A549 (cell line): ENCODE data around the gene CSDE1. TPM values are rescaled to one million over a fixed set of nuclear protein-coding genes. Genes with fewer than 3 reads are reported as not detected.

Experiments used
- ATAC-seq, 2 experiments: fragments of 200-7000 bp in 1 of 2; fragments of >200 bp in 1 of 2; cut with Nextera tagmentation in 1 of 2; cut with Tn5 transposase in 1 of 2; 3 replicates each; pipeline versions ENCODE4 v1.8.0 to v1.9.1; 2018 to 2020; ENCODE audit warnings: mild to moderate bottlenecking in 1 of 2, moderate library complexity in 1 of 2
- CTCF ChIA-PET: fragments of 300-600 bp; sonication (Branson Sonifier 250); formaldehyde crosslinking; extraction: SDS; loops from one replicate; lab custom pipeline; 2021; ENCODE audit warnings: antibody characterized with exemption, inconsistent platforms; lab: Yijun Ruan, JAX
- POLR2A ChIA-PET: fragments of 350-600 bp; formaldehyde crosslinking; extraction: SDS; loops from one replicate; lab custom pipeline; 2021; ENCODE audit warnings: antibody characterized with exemption, inconsistent platforms; lab: Yijun Ruan, JAX
- DNase-seq, 2 experiments: peaks; one replicate each; pipeline versions ENCODE4 v3.0.0 to v3.0.0-alpha.2; 2011 to 2016; ENCODE audit warnings: low read depth in 1 of 2, low spot score in 1 of 2
- FAIRE-seq: peaks from 2 replicates; lab custom pipeline; 2011; peaks lifted over from hg19 to GRCh38; lab: Jason Lieb, UNC
- H3K27ac ChIP-seq, 2 experiments: fragments of >200 bp; sonication (Bioruptor Twin); formaldehyde crosslinking; 3 replicates each; pipeline ENCODE4 v1.5.1; 2016 to 2017
- H3K4me1 ChIP-seq: fragments of >200 bp; sonication (Bioruptor Twin); formaldehyde crosslinking; 3 replicates; pipeline ENCODE4 v1.6.1; 2016
- H3K4me2 ChIP-seq: fragments of >200 bp; sonication (Bioruptor Twin); formaldehyde crosslinking; 3 replicates; pipeline ENCODE4 v1.6.1; 2016
- H3K4me3 ChIP-seq: fragments of >200 bp; sonication (Bioruptor Twin); formaldehyde crosslinking; 3 replicates; pipeline ENCODE4 v1.5.1; 2016
- H3K9me3 ChIP-seq: fragments of >200 bp; sonication (Bioruptor Twin); formaldehyde crosslinking; 3 replicates; pipeline ENCODE4 v1.6.1; 2016
- BCL3 ChIP-seq: fragments of >200 bp; sonication (Bioruptor Twin); formaldehyde crosslinking; IDR thresholded peaks from 3 replicates; pipeline ENCODE4 v1.6.1; 2016
- CBX2 ChIP-seq: fragments of 200-600 bp; sonication (generic); IDR thresholded peaks from 2 replicates; pipeline ENCODE4 v1.6.1; 2016; ENCODE audit warnings: low read depth, mild to moderate bottlenecking, borderline replicate concordance
- CBX8 ChIP-seq: fragments of 200-600 bp; sonication (generic); IDR thresholded peaks from 2 replicates; pipeline ENCODE4 v1.6.1; 2016
- CEBPB ChIP-seq, 2 experiments: fragments of >200 bp in 1 of 2; sonication (Bioruptor Twin) in 1 of 2; formaldehyde crosslinking in 1 of 2; IDR thresholded peaks; 2 replicates each; pipeline ENCODE4 v1.6.1; 2012 to 2016
- ESRRA ChIP-seq: fragments of 150-350 bp; IDR thresholded peaks from 2 replicates; pipeline ENCODE4 v1.6.1; 2014; ENCODE audit warnings: mild to moderate bottlenecking, low read length, borderline replicate concordance
- FOSB ChIP-seq: fragments of 250-450 bp; sonication (Bioruptor Pico); IDR thresholded peaks from 2 replicates; pipeline ENCODE4 v1.5.0; 2020; ENCODE audit warnings: mild to moderate bottlenecking, moderate library complexity
- FOSL2 ChIP-seq, 2 experiments: fragments of 450-650 bp in 1 of 2; fragments of >200 bp in 1 of 2; sonication (Bioruptor Twin) in 1 of 2; formaldehyde crosslinking; IDR thresholded peaks; 2 replicates each; pipeline versions ENCODE4 v1.5.0 to v1.6.1; 2016 to 2020; ENCODE audit warnings: mild to moderate bottlenecking in 1 of 2, moderate library complexity in 1 of 2
- FOXS1 ChIP-seq: fragments of 250-450 bp; sonication (Bioruptor Pico); IDR thresholded peaks from 2 replicates; pipeline ENCODE4 v1.5.0; 2020; ENCODE audit warnings: mild to moderate bottlenecking, moderate library complexity
- HDAC2 ChIP-seq: fragments of 200-600 bp; sonication (generic); IDR thresholded peaks from 2 replicates; pipeline ENCODE4 v1.6.1; 2016
- HEYL ChIP-seq: fragments of 250-450 bp; sonication (Bioruptor Pico); IDR thresholded peaks from 2 replicates; pipeline ENCODE4 v1.8.0; 2021; ENCODE audit warnings: mild to moderate bottlenecking, moderate library complexity
- HOXB13 ChIP-seq: fragments of 250-450 bp; sonication (Bioruptor Pico); IDR thresholded peaks from 2 replicates; pipeline ENCODE4 v1.5.0; 2020; ENCODE audit warnings: low read depth, mild to moderate bottlenecking, moderate library complexity
- HOXB5 ChIP-seq: fragments of 250-450 bp; sonication (Bioruptor Pico); IDR thresholded peaks from 2 replicates; pipeline ENCODE4 v1.5.0; 2020; ENCODE audit warnings: mild to moderate bottlenecking, moderate library complexity
- JUN ChIP-seq, 2 experiments: fragments of >200 bp; sonication (Bioruptor Twin); formaldehyde crosslinking; IDR thresholded peaks; 2 replicates in 1 of 2; 3 replicates in 1 of 2; pipeline ENCODE4 v1.6.1; 2016 to 2017
- JUNB ChIP-seq: fragments of >200 bp; sonication (Bioruptor Twin); formaldehyde crosslinking; IDR thresholded peaks from 2 replicates; pipeline ENCODE4 v1.6.1; 2016
- KDM1A ChIP-seq: fragments of 200-600 bp; sonication (generic); IDR thresholded peaks from 2 replicates; pipeline ENCODE4 v1.6.1; 2016; ENCODE audit warnings: low read depth, mild to moderate bottlenecking
- MAX ChIP-seq: IDR thresholded peaks from 2 replicates; pipeline ENCODE4 v1.6.1; 2012
- MYC ChIP-seq: IDR thresholded peaks from 2 replicates; pipeline ENCODE4 v1.6.1; 2012; ENCODE audit warnings: mild to moderate bottlenecking, inconsistent platforms, low read length, improper control_type of control experiment, borderline replicate concordance
- NPAS2 ChIP-seq: fragments of 250-450 bp; sonication (Bioruptor Pico); IDR thresholded peaks from 2 replicates; pipeline ENCODE4 v1.8.0; 2022; ENCODE audit warnings: mild to moderate bottlenecking, moderate library complexity, borderline replicate concordance
- PHF8 ChIP-seq: fragments of 200-600 bp; sonication (generic); IDR thresholded peaks from 2 replicates; pipeline ENCODE4 v1.6.1; 2016; ENCODE audit warnings: low read depth, mild to moderate bottlenecking, antibody characterized with exemption, moderate library complexity, borderline replicate concordance
- POLR2AphosphoS2 ChIP-seq: conservative IDR thresholded peaks from 2 replicates; pipeline ENCODE4 v1.6.1; 2012; ENCODE audit warnings: low read length, improper control_type of control experiment, inconsistent platforms
- RAD21 ChIP-seq, 2 experiments: fragments of >200 bp in 1 of 2; sonication (Bioruptor Twin) in 1 of 2; formaldehyde crosslinking in 1 of 2; IDR thresholded peaks in 1 of 2; conservative IDR thresholded peaks in 1 of 2; 2 replicates in 1 of 2; 3 replicates in 1 of 2; pipeline ENCODE4 v1.6.1; 2012 to 2018; ENCODE audit warnings: inconsistent platforms in 1 of 2
- RARB ChIP-seq: fragments of 250-450 bp; sonication (Bioruptor Pico); IDR thresholded peaks from 2 replicates; pipeline ENCODE4 v1.8.0; 2021; ENCODE audit warnings: mild to moderate bottlenecking, moderate library complexity
- RCOR1 ChIP-seq: fragments of 150-350 bp; IDR thresholded peaks from 2 replicates; pipeline ENCODE4 v1.6.1; 2014; ENCODE audit warnings: antibody characterized with exemption, low read length, low read depth
- SMC3 ChIP-seq: fragments of >200 bp; sonication (Bioruptor Twin); formaldehyde crosslinking; IDR thresholded peaks from 3 replicates; pipeline ENCODE4 v1.6.1; 2018; ENCODE audit warnings: inconsistent platforms
- SREBF2 ChIP-seq: fragments of 450-650 bp; IDR thresholded peaks from 2 replicates; pipeline ENCODE4 v1.6.1; 2014; ENCODE audit warnings: mild to moderate bottlenecking, moderate library complexity
- ZFP36 ChIP-seq: fragments of 450-650 bp; IDR thresholded peaks from 2 replicates; pipeline ENCODE4 v1.6.1; 2014; ENCODE audit warnings: borderline replicate concordance; ENCODE audit not compliant: partially characterized antibody
- ZSCAN20 ChIP-seq: fragments of 250-450 bp; sonication (Bioruptor Pico); IDR thresholded peaks from 2 replicates; pipeline ENCODE4 v1.8.0; 2022; ENCODE audit warnings: mild to moderate bottlenecking, moderate library complexity
- WGBS: methylation state at CpG from one replicate; pipeline ENCODE4 v1.1.6; 2017; ENCODE audit errors: missing lambda C conversion rate; 5-methylcytosine and 5-hydroxymethylcytosine counted together
- polyA plus RNA-seq, 4 experiments: library from polyadenylated mRNA; depleted of rRNA in 3 of 4; stranded (reverse); fragments of >200 nt; fragmentation: RNase III in 1 of 4; extraction: RNeasy Plus Mini Kit Qiagen cat#74134 plus additional on column Dnase treatment in 1 of 4; gene quantifications; 2 replicates in 3 of 4; 3 replicates in 1 of 4; pipeline ENCODE4 v1.2.3, GENCODE V29; 2011 to 2017
- TF ChIP-seq, protein P1 (sequence below): fragments of 150-350 bp; IDR thresholded peaks from 2 replicates; pipeline ENCODE4 v1.6.1; 2014; ENCODE audit warnings: low read depth, mild to moderate bottlenecking, low read length
- TF ChIP-seq, protein P2 (sequence below): IDR thresholded peaks from 2 replicates; pipeline ENCODE4 v1.6.1; 2012; ENCODE audit warnings: low read depth, borderline replicate concordance
- TF ChIP-seq, protein P3 (sequence below): fragments of 250-450 bp; sonication (Bioruptor Pico); IDR thresholded peaks from 2 replicates; pipeline ENCODE4 v1.5.0; 2021; ENCODE audit warnings: mild to moderate bottlenecking, moderate library complexity, borderline replicate concordance
- TF ChIP-seq, protein P4 (sequence below): fragments of 250-450 bp; sonication (Bioruptor Pico); IDR thresholded peaks from 2 replicates; pipeline ENCODE4 v1.5.0; 2020; ENCODE audit warnings: low read depth, mild to moderate bottlenecking, moderate library complexity

The CSDE1 gene
- polyA plus RNA-seq, 2 of the 4 experiments (the other 2 are of a cell fraction) = 199 to 236 TPM

DNA sequence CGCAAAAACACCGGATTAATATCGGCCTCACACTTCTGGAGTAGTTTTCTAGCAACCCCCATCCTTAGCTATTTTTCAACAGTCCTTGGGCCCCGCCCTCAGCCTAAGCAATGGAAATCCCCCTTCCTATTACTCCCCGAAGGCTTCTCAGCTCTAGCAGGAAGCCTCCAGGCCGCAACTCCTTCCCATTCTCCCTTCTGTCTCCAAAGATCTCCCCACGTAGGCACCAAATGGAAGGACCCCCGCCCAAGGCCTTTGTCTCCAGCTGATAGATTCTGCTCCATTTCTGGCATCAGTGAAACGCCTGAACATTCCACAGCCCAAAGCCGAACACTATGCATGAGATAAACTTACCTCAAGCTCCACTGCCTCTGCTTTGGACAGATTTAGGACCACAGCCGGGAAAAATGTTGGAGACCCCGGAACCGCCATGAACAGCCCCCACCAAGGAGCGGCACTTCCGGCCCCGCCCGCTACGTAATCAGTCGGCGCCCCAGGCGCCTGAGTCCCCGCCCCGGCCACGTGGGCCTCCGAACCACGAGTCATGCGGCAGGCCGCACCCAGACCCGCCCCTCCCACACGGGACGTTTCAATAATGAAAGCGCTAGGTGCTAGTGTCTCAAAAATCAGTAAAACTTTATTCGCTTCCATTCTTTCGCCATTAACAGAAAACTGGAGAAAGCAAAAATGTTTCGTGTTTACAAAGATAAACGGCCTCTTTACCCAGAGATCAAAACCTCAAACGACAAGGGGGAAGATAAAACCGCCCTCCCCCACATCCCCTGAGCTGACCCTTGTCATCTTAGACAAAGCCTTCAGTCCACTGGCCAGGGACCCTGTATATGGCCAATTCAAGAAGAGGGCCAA is 41.2 kb downstream of the CSDE1 start, which contains the start of gene NRAS (continued):
- TF ChIP-seq CBX8 = no peak
- no peak for TF ChIP-seq SMC3
- TF ChIP-seq FOSB (CRISPR knock-in tag) = no peak; the same call in 1 of the 2 replicates
- no peak for TF ChIP-seq ZSCAN20 (CRISPR knock-in tag)
- TF ChIP-seq, protein P1, sequence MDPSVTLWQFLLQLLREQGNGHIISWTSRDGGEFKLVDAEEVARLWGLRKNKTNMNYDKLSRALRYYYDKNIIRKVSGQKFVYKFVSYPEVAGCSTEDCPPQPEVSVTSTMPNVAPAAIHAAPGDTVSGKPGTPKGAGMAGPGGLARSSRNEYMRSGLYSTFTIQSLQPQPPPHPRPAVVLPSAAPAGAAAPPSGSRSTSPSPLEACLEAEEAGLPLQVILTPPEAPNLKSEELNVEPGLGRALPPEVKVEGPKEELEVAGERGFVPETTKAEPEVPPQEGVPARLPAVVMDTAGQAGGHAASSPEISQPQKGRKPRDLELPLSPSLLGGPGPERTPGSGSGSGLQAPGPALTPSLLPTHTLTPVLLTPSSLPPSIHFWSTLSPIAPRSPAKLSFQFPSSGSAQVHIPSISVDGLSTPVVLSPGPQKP = peak; percentile 44; the same call in 1 of the 2 replicates
- TF ChIP-seq FOXS1 (CRISPR knock-in tag) = no peak
- TF ChIP-seq ZFP36 = no peak
- TF ChIP-seq HDAC2 = no peak
- peak; percentile 59 to 78; a peak in 4 of 5 replicates for TF ChIP-seq JUN (IDR thresholded peaks at IDR 0.05)
- TF ChIP-seq MYC = peak; percentile 96
- no peak for TF ChIP-seq RARB (CRISPR knock-in tag)
- no peak for TF ChIP-seq ESRRA
- no peak for TF ChIP-seq JUNB
- TF ChIP-seq, protein P2, sequence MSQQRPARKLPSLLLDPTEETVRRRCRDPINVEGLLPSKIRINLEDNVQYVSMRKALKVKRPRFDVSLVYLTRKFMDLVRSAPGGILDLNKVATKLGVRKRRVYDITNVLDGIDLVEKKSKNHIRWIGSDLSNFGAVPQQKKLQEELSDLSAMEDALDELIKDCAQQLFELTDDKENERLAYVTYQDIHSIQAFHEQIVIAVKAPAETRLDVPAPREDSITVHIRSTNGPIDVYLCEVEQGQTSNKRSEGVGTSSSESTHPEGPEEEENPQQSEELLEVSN = 0 out of 2 replicates have a peak, but pooled peaks have one; percentile 16
- TF ChIP-seq RCOR1 = no peak
- TF ChIP-seq HEYL (CRISPR knock-in tag) = no peak
- no peak for TF ChIP-seq CEBPB (IDR thresholded peaks at IDR 0.05)
- TF ChIP-seq NPAS2 (CRISPR knock-in tag) = no peak
- TF ChIP-seq MAX = peak; percentile 97
- TF ChIP-seq, protein P3, sequence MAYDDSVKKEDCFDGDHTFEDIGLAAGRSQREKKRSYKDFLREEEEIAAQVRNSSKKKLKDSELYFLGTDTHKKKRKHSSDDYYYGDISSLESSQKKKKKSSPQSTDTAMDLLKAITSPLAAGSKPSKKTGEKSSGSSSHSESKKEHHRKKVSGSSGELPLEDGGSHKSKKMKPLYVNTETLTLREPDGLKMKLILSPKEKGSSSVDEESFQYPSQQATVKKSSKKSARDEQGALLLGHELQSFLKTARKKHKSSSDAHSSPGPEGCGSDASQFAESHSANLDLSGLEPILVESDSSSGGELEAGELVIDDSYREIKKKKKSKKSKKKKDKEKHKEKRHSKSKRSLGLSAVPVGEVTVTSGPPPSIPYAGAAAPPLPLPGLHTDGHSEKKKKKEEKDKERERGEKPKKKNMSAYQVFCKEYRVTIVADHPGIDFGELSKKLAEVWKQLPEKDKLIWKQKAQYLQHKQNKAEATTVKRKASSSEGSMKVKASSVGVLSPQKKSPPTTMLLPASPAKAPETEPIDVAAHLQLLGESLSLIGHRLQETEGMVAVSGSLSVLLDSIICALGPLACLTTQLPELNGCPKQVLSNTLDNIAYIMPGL (CRISPR knock-in tag) = no peak
- TF ChIP-seq SREBF2 = no peak
- no peak for TF ChIP-seq FOSL2 (IDR thresholded peaks at IDR 0.05)
- no peak for TF ChIP-seq FOSL2 (CRISPR knock-in tag; IDR thresholded peaks at IDR 0.05)
- TF ChIP-seq RAD21 (conservative IDR thresholded peaks at IDR 0.05 in 1 of 2, IDR thresholded peaks at IDR 0.05 in 1 of 2) = no peak
- TF ChIP-seq HOXB5 = no peak
- 0 out of 2 replicates have a peak, but pooled peaks have one; percentile 80 for TF ChIP-seq POLR2AphosphoS2

DNA sequence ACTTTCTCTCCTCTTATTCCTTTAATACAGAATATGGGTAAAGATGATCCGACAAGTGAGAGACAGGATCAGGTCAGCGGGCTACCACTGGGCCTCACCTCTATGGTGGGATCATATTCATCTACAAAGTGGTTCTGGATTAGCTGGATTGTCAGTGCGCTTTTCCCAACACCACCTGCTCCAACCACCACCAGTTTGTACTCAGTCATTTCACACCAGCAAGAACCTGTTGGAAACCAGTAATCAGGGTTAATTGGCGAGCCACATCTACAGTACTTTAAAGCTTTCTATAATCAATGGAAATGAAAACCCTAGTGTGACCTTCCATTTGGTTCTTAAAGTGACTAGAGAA is 41.9 kb downstream of the CSDE1 start:
- no peak for DNase-seq
- no peak for TF ChIP-seq FOSB (CRISPR knock-in tag)
- TF ChIP-seq BCL3 = no peak
- TF ChIP-seq ESRRA = no peak
- TF ChIP-seq PHF8 = no peak
- TF ChIP-seq, protein P1 = no peak
- TF ChIP-seq, protein P4, sequence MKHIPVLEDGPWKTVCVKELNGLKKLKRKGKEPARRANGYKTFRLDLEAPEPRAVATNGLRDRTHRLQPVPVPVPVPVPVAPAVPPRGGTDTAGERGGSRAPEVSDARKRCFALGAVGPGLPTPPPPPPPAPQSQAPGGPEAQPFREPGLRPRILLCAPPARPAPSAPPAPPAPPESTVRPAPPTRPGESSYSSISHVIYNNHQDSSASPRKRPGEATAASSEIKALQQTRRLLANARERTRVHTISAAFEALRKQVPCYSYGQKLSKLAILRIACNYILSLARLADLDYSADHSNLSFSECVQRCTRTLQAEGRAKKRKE (CRISPR knock-in tag) = no peak
- TF ChIP-seq CBX8 = no peak
- no peak for TF ChIP-seq JUN (IDR thresholded peaks at IDR 0.05)
- no peak for TF ChIP-seq CBX2
- TF ChIP-seq HOXB13 (CRISPR knock-in tag) = no peak
- no peak for TF ChIP-seq KDM1A
- Histone ChIP-seq H3K4me2 (peak overlapping the region; percentile 79), H3K4me1 (peaks cover 15% of the 10 kb centered on the region; the same call in 1 of the 3 replicates), H3K27ac (peak overlapping the region; percentile 93 to 97), H3K4me3 (peak overlapping the region; percentile 95), H3K9me3 (no peaks in the 10 kb centered on the region)
- ChIA-PET CTCF (interaction anchor here (1.4 to 2.3 kb wide), 2 partner anchors 12 to 369 kb away, joined by 3 to 5 read pairs; no protein-coding TSS in a partner anchor), POLR2A (interaction anchor here (1.2 kb wide), 1 partner anchor 8 kb away, joined by 3 read pairs; no protein-coding TSS in a partner anchor)
- ATAC-seq = peak in 1 of 2 experiments; percentile 23; a peak in 3 of 6 replicates
- 33% methylated on average over 4 of the region's 4 CpGs for WGBS
- FAIRE-seq = no peak
